Measurements from ENCODE around the gene SMAD1.

DNA sequence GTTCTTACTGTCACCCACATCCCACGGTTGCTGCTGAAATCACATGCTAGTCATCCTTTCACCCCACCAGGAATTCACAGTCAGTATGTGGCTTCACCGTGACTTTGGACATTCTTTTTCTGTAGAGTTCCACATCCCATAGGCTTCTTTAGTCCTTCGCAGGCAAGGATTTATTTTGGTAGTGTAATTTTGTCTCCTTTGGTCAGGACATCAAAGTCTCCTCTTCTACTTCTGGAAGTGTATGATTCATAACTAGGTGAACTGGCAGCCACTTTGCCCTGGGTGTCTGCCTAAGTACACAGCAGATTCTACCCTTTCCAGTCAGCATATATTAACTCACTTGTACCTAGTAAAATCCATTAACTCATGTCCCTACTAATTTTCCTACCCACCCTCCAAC, 99.3 kb downstream of the SMAD1 start:
- TF ChIP-seq, protein P1, sequence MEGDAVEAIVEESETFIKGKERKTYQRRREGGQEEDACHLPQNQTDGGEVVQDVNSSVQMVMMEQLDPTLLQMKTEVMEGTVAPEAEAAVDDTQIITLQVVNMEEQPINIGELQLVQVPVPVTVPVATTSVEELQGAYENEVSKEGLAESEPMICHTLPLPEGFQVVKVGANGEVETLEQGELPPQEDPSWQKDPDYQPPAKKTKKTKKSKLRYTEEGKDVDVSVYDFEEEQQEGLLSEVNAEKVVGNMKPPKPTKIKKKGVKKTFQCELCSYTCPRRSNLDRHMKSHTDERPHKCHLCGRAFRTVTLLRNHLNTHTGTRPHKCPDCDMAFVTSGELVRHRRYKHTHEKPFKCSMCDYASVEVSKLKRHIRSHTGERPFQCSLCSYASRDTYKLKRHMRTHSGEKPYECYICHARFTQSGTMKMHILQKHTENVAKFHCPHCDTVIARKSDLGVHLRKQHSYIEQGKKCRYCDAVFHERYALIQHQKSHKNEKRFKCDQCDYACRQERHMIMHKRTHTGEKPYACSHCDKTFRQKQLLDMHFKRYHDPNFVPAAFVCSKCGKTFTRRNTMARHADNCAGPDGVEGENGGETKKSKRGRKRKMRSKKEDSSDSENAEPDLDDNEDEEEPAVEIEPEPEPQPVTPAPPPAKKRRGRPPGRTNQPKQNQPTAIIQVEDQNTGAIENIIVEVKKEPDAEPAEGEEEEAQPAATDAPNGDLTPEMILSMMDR (IDR thresholded peaks at IDR 0.05), result no peak
- TF ChIP-seq POLR2A (IDR thresholded peaks at IDR 0.05), result no peak
